Erythroblast (primary cell): Measurements from ENCODE around the gene VASN.

Source experiments
- DNase-seq, 2 experiments: peaks; one replicate each; lab custom pipeline; 2025; lab: John Stamatoyannopoulos, UW
- GATA1 ChIP-seq: IDR thresholded peaks from 2 replicates; pipeline ENCODE4 v1.6.1; 2011; ENCODE audit warnings: low read depth, mild to moderate bottlenecking, control low read depth, low read length, moderate library complexity
- POLR2A ChIP-seq: IDR thresholded peaks from 2 replicates; pipeline ENCODE4 v1.6.1; 2011; ENCODE audit warnings: mild to moderate bottlenecking, low read length

VASN gene

GRCh38 chr16:4365615-4366014 is 6.0 kb upstream of the VASN start:
- no peak for DNase-seq
- TF ChIP-seq POLR2A (no peak), GATA1 (no peak)

- no peak for TF ChIP-seq GATA1
- no peak for TF ChIP-seq POLR2A
- DNase-seq = no peak
Measured at GRCh38 chr16:4366016-4366415, 5.6 kb upstream of the VASN start.

- no peak for DNase-seq
- TF ChIP-seq POLR2A (no peak), GATA1 (no peak)
Measured at GRCh38 chr16:4367393-4367856, 4.2 kb upstream of the VASN start.

- TF ChIP-seq POLR2A (no peak), GATA1 (no peak)
- no peak for DNase-seq
Measured at GRCh38 chr16:4369007-4369733, 2.5 kb upstream of the VASN start.

GRCh38 chr16:4370151-4370550 is 1.5 kb upstream of the VASN start:
- TF ChIP-seq GATA1 = no peak
- no peak for TF ChIP-seq POLR2A
- no peak for DNase-seq

GRCh38 chr16:4370570-4371356 is 885 bp upstream of the VASN start:
- DNase-seq = peak in 1 of 2 experiments; percentile 25
- TF ChIP-seq GATA1 (no peak), POLR2A (no peak)

- DNase-seq = peak; percentile 49 to 53
- TF ChIP-seq POLR2A (peak; percentile 16), GATA1 (no peak)
Measured at GRCh38 chr16:4372001-4372577, 441 bp downstream of the VASN start.

- no peak for DNase-seq
- no peak for TF ChIP-seq GATA1
- TF ChIP-seq POLR2A = no peak
Measured at GRCh38 chr16:4372578-4373355, 1.1 kb downstream of the VASN start.

- TF ChIP-seq GATA1 (no peak), POLR2A (no peak)
- peak in 1 of 2 experiments; percentile 36 for DNase-seq
Measured at GRCh38 chr16:4373356-4373908, 1.8 kb downstream of the VASN start.

GRCh38 chr16:4373909-4374742 is 2.5 kb downstream of the VASN start:
- peak; percentile 54 to 56 for DNase-seq
- TF ChIP-seq GATA1 (no peak), POLR2A (no peak)

GRCh38 chr16:4375717-4376116 is 4.1 kb downstream of the VASN start:
- no peak for DNase-seq
- TF ChIP-seq POLR2A (no peak), GATA1 (no peak)

- DNase-seq = no peak
- TF ChIP-seq GATA1 (no peak), POLR2A (no peak)
Measured at GRCh38 chr16:4376126-4376892, 4.7 kb downstream of the VASN start.

GRCh38 chr16:4376893-4377572 is 5.4 kb downstream of the VASN start:
- no peak for DNase-seq
- no peak for TF ChIP-seq GATA1
- no peak for TF ChIP-seq POLR2A
